Left lung (tissue), 14 donors: Measurements from ENCODE around the gene KRTAP13-2. TPM values are rescaled to one million over a fixed set of nuclear protein-coding genes. Genes with fewer than 3 reads are reported as not detected.

ENCODE experiments used
- ATAC-seq: fragments of 200-7000 bp; cut with Tn5 transposase; one replicate; pipeline ENCODE4 v1.9.1; 2020; ENCODE audit warnings: moderate library complexity
- DNase-seq, 4 donors: peaks; one replicate each; pipeline ENCODE4 v3.0.0-alpha.2; 2013 to 2020
- H3K27ac ChIP-seq, 2 donors: fragments of 200-600 bp; sonication (generic) in 1 of 2; one replicate each; pipeline versions ENCODE4 v1.5.0 to v1.8.0; 2020 to 2021
- H3K27me3 ChIP-seq, 2 donors: fragments of 200-600 bp; sonication (generic) in 1 of 2; one replicate each; pipeline versions ENCODE4 v1.5.0 to v1.8.0; 2020 to 2021
- H3K36me3 ChIP-seq, 2 donors: fragments of 200-600 bp; sonication (generic) in 1 of 2; one replicate each; pipeline versions ENCODE4 v1.5.0 to v1.8.0; 2020 to 2021
- H3K4me1 ChIP-seq, 2 donors: fragments of 200-600 bp; one replicate each; pipeline ENCODE4 v1.8.0; 2021
- H3K4me3 ChIP-seq, 2 donors: fragments of 200-600 bp; sonication (generic) in 1 of 2; one replicate each; pipeline versions ENCODE4 v1.5.0 to v1.8.0; 2020 to 2021; ENCODE audit warnings: mild to moderate bottlenecking in 1 of 2
- H3K9me3 ChIP-seq, 2 donors: fragments of 200-600 bp; sonication (generic) in 1 of 2; one replicate each; pipeline versions ENCODE4 v1.5.0 to v1.8.0; 2020 to 2021
- CTCF ChIP-seq, 2 donors: fragments of 200-600 bp; sonication (generic) in 1 of 2; IDR thresholded peaks; one replicate each; pipeline versions ENCODE4 v1.5.0 to v1.8.0; 2021; ENCODE audit warnings: antibody characterized with exemption in 2 of 2
- intact Hi-C, 2 donors: fragments of 100-400 bp; cut with DNase I; formaldehyde crosslinking; loops; one replicate each; pipeline versions ENCODE4 v1.11.2 to v1.14.2; 2022
- long read RNA-seq, 12 donors: library from polyadenylated mRNA in 2 of 12; unstranded in 2 of 12; transcript quantifications; one replicate each; pipeline ENCODE4 v2.0.0 and lab custom pipeline, GENCODE V29; 2019 to 2026
- polyA plus RNA-seq, 6 donors: library from polyadenylated mRNA; unstranded; fragments of 120-200 nt; gene quantifications; one replicate each; pipeline ENCODE4 v1.2.1, GENCODE V29; 2013; ENCODE audit not compliant: insufficient read length in 6 of 6
- total RNA-seq, 2 donors: library from RNA; stranded (reverse); fragmentation: NEBNext Ultra II Directional; extraction: Animal tissue kit (Norgen Biotek cat#: 25700); gene quantifications; one replicate each; pipeline ENCODE4 v1.2.1, GENCODE V29; 2021
- donor health status: DM: no; HTN: yes; CAD: no.
- donor health status: DM: no; HTN: no; CAD: no.

KRTAP13-2 gene
- total RNA-seq: not detected
- polyA plus RNA-seq: not detected
- long read RNA-seq, donor 1: 0 reads
- long read RNA-seq, donor 2: 0 reads
- long read RNA-seq, donor 3: 0 reads
- long read RNA-seq, donor 4: 0 reads
- long read RNA-seq, donor 5: 0 reads
- long read RNA-seq, donor 6: 0 reads
- long read RNA-seq, donor 7: 0 reads
- long read RNA-seq, donor 8: 0 reads
- long read RNA-seq, donor 9: 0 reads
- long read RNA-seq, donor 10: 0 reads
- long read RNA-seq, donor 11: 0 reads
- long read RNA-seq, donor 12: 0 reads

- intact Hi-C loops: no loop called here
- DNase-seq (no peak), ATAC-seq (no peak)
- Histone ChIP-seq H3K4me3 (no peak within 1 kb of the TSS), H3K36me3 (no peaks in the 10 kb centered on the region), H3K9me3 (peaks cover 0 to 2% of the 10 kb centered on the region in 2 donors), H3K27me3 (no peaks in the 10 kb centered on the region), H3K27ac (no peak within 1 kb of the TSS), H3K4me1 (no peaks in the 10 kb centered on the region)
- TF ChIP-seq CTCF (IDR thresholded peaks at IDR 0.05): no peak
Observed at GRCh38 chr21:30372139-30372770, at the start of gene KRTAP13-2. Gene KRTAP13-2, minus strand, starts transcription at chr21:30372271. Its CDS starts 58 bp downstream, at chr21:30372213.

DNA sequence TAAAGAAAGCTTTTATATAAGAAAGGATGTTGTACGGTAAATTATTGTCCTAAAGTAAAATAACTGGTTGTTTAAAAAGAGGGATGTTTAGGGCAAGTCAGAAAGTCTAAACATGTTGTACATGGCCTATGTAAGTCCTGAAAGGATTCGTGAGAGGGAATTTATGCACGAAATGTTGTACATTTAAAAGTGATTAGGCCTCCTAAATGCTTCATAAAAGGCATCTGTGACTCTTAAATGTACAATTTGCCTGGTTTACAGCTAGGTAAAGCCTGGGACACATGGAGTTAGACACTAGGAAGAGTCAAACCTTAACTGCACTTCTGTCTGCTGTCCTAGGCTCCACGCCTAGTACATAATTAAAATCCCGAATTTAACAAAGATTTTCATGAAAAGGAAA, 43.9 kb upstream of the KRTAP13-2 start:
- intact Hi-C loops: no loop called here
- Histone ChIP-seq H3K4me3 (no peak overlapping the region), H3K27ac (no peak overlapping the region), H3K27me3 (no peaks in the 10 kb centered on the region), H3K4me1 (no peaks in the 10 kb centered on the region), H3K36me3 (no peaks in the 10 kb centered on the region), H3K9me3 (no peaks in the 10 kb centered on the region)
- TF ChIP-seq CTCF (IDR thresholded peaks at IDR 0.05): no peak
- DNase-seq: no peak
- ATAC-seq: no peak

DNA sequence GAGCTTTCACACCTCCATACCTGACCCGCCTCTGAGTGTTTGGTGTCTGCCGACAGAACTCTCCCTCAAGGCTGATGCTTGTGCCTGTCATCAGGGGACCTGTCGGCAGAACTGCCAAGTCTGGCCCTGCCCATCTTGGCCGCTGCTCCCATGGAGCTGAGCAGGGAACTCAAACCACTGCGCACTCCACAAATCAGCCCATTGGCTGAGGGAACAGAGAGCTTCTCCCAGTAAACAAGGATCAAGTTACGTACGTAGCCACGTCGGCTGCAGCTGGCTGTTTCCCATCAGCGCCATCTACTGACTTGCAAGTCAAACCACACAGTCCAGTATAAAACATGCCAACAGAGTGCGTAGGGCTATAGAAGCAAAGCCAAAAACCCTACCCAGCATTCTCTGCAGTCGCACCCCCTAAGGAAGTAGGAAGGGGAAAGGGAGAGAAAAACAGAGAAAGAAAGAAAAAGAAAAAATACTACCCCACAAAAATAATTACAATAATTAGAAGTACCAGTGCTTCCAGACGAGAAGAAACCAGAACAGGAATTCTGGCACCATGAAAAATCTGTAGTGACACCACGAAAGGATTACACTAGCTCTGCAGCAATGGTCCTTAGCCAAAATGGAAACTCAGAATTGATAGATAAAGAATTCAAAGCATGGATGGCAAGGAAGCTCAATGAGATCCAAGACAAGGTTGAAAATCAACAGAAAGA, 36.9 kb upstream of the KRTAP13-2 start:
- Histone ChIP-seq H3K4me3 (no peak overlapping the region), H3K36me3 (no peaks in the 10 kb centered on the region), H3K27ac (no peak overlapping the region), H3K9me3 (no peaks in the 10 kb centered on the region), H3K27me3 (no peaks in the 10 kb centered on the region), H3K4me1 (no peaks in the 10 kb centered on the region)
- peak in 3 of 4 donors; percentile 50 to 82 (median 58) for DNase-seq
- peak; percentile 100 for ATAC-seq
- TF ChIP-seq CTCF (IDR thresholded peaks at IDR 0.05): no peak
- intact Hi-C loops: no loop called here

DNA sequence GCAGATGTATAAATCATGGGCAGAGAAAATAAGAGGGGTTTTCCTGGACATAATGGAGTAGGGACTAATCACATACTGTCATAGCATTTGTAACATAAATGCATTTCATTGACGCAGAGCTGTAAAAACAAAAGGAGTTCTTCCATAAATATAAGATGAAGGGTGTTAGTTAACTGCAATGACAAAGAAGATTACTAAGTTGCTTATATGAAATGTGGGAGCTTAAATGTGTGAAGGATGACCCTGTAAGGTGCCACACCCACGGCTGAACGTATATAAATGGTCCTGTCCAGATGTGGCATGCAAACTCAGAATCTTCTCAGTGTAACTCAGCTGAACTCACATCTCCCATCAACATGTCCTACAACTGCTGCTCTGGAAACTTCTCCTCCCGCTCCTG, 23.7 kb upstream of the KRTAP13-2 start, which contains the start of gene KRTAP13-1:
Gene KRTAP13-1, plus strand, starts transcription at position 301 of the 400 bp plus-strand sequence. Its CDS starts 56 bp downstream, at position 357.
- Histone ChIP-seq H3K4me1 (no peaks in the 10 kb centered on the region), H3K9me3 (peaks cover 0 to 4% of the 10 kb centered on the region in 2 donors), H3K36me3 (no peaks in the 10 kb centered on the region), H3K4me3 (no peak within 1 kb of the TSS), H3K27me3 (no peaks in the 10 kb centered on the region), H3K27ac (no peak within 1 kb of the TSS)
- ATAC-seq (no peak), DNase-seq (no peak)
- intact Hi-C loops: no loop called here
- TF ChIP-seq CTCF (IDR thresholded peaks at IDR 0.05): no peak

GRCh38 chr21:30391492-30392025, 19.5 kb upstream of the KRTAP13-2 start:
- no peak for ATAC-seq
- TF ChIP-seq CTCF (IDR thresholded peaks at IDR 0.05): no peak
- no peaks in the 10 kb centered on the region for H3K27me3 ChIP-seq
- no peak for DNase-seq
- no peaks in the 10 kb centered on the region for H3K36me3 ChIP-seq
- H3K4me1 ChIP-seq: no peaks in the 10 kb centered on the region
- H3K9me3 ChIP-seq: peaks cover 0 to 10% of the 10 kb centered on the region in 2 donors
- H3K27ac ChIP-seq: no peak overlapping the region
- no peak overlapping the region for H3K4me3 ChIP-seq
- intact Hi-C loops: no loop called here
